Measurements from ENCODE around the gene PPP3CB.
"Not testable (repeated sequence)": the region's sequence is repeated elsewhere in the genome, so short reads cannot be mapped to it uniquely, and the experiment has no call there.

Gene PPP3CB

DNA sequence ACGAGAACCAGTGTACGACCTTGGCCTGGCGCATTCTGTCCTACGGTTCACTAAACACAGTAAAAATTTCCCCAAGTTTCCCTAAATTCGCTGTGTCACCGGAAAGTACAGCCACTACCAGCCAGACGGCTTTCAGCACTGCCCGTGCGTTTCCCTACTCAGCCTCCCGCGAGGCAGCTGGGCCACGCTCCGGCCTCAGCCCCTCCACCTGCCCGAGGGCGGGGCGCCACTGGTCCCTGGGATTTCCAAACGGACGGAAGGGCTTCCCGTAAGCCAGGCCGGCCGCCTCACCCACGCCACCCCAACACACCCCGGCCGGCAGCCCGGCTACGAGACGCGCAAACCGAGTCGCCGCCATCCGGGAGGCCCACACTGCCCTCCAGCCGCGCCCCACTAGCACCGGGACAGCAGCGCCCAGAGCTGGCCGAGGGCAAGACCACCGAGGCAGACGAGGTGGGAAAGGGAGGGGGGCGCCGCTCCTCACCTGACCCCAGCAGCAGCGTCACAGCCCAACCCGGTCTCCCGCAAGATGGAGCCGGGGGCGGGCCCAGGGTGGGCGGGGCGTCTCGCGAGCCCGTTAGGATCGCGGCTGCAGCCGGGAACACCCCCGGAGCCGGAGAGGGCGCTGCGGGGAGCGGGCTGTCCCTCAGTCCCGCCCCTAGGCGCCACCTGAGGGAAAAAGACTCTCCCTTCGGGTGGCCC lies 82.1 kb downstream of the PPP3CB start, which contains the start of gene ANXA7:
Gene ANXA7, minus strand, starts transcription at position 531 of the 702 bp plus-strand sequence. CDS start 13,202 bp downstream, outside the sequence.
- DNase-seq = peak; percentile 82 to 91 (median 88)

- DNase-seq = peak; percentile 9 to 80 (median 72)
Measured at GRCh38 chr10:73413108-73413527, 82.7 kb downstream of the PPP3CB start.

- no peak for DNase-seq
Measured at GRCh38 chr10:73410897-73411296, 84.9 kb downstream of the PPP3CB start.

DNA sequence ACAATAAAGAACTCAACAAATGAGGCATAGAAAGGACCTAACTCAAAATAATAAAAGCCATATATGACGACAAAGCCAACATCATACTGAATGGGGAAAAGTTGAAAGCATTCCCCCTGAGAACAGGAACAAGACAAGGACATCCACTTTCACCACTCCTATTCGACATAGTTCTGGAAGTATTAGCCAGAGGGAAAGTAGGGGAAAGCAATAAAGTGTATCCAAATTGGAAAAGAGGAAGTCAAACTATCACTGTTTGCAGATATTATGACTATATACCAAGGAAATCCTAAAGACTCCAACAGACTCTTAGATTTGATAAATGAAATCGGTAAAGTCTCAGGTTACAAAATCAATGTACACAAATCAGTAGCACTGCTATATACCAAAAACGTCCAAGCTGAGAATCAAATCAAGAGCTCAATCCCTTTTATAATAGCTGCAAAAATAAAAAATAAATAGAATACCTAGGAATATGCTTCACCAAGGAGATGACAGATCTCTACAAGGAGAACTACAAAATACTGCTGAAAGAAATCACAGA lies 86.8 kb downstream of the PPP3CB start:
- DNase-seq = no peak

- no peak for DNase-seq
Measured at GRCh38 chr10:73408061-73408460, 87.8 kb downstream of the PPP3CB start.

DNA sequence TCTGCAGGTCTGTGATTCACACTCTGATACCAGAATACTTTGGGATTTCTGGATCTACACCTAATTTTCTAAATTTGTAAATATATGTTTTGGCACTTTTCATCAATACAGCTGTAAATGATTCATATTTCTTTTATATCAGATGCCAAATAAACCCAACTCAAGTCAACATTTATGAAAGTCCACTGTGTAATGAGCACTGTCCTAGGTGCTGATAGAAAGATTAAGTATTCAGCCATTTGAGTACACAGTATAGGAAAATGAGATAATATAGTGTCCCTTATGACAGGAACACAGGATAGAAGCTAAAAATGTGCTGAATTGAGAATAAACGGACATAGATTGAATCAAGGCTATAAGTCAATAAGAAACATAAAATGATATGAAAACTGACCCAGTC lies 88.3 kb downstream of the PPP3CB start:
- DNase-seq = no peak

DNA sequence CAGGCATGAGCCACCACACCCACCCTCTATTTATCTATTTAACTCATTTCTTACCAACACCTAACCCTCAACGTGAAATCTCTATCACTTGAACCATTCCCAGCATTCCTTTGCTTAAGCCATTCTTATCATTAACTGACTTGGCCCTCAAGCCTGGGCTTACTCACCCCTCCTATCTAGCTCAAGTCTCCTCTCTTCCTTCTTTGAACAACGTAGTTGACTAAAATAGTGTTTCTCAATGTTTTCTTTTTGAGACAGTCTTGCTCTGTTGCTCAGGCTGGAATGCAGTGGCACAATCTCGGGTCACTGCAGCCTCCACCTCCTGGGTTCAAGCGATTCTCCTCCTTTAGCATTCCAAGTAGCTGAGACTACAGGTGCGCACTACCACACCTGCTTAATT lies 89.0 kb downstream of the PPP3CB start:
- no peak for DNase-seq

GRCh38 chr10:73405556-73405955 lies 90.3 kb downstream of the PPP3CB start:
- DNase-seq = no peak

DNA sequence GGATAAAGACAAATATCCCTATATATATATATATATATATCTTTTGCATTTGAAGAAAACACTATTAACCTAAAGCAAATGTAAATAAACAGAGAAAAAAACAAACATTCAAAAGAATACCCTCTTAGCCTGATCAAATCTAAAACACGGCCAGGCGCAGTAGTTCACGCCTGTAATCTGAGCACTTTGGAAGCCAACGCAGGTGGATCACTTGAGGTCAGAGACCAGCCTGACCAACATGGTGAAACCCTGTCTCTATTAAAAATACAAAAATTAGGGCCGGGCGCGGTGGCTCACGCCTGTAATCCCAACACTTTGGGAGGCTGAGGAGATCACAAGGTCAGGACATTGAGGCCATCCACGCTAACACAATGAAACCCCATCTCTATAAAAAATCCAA lies 91.1 kb downstream of the PPP3CB start:
- DNase-seq = no peak

DNA sequence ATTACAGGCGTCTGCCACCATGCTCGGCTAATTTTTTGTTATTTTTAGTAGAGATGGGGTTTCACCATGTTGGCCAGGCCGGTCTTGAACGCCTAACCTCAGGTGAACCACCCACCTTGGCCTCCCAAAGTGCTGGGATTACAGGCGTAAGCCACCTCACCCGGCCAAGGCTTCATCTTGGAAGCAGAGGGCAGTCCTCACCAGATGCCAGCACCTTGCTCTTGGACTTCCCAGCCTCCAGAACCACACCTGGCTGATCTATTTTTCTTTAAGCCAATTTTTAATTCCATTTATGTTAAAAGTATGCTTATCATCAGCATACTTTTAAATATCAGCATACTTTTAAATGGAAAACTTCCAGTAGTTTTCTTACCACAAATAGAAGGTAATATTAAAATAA lies 94.2 kb downstream of the PPP3CB start:
- no peak for DNase-seq

DNA sequence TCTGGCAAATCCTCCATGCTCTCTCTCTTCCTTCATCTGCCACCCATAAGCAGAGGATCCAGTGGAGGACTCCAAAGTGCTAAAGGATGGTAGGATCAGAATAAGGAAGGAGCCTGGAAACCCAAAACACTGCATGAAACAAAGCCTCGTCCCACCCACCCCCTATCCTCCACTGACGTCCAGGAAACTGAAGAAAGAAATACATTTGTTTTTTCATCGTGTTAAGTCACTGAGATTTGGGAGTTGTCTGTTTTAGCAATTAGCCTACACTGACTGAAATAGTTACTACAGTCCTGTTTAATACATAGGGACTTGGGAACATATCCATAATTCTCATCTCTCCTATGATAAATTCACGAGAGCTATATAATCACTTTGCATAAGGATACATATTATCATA lies 96.8 kb downstream of the PPP3CB start:
- no peak for DNase-seq

DNA sequence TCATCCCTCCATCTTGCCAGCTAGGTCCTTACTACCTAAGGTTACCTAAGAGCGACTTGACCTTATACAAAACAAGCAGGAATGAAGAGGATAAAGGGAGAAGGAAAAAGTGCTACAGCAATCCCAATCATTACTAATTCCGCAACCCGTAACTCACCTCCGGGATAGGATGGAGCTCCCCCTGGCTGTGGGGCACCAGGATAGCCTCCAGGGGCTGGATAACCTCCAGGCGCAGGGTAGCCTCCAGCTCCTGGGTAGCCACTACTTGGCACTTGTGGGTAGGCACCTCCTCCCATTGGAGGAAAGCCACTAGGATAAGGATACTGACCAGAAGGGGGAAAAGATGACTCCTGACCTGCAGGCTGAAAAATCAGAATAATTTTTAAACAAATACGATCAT lies 97.8 kb downstream of the PPP3CB start:
- DNase-seq = no peak

DNA sequence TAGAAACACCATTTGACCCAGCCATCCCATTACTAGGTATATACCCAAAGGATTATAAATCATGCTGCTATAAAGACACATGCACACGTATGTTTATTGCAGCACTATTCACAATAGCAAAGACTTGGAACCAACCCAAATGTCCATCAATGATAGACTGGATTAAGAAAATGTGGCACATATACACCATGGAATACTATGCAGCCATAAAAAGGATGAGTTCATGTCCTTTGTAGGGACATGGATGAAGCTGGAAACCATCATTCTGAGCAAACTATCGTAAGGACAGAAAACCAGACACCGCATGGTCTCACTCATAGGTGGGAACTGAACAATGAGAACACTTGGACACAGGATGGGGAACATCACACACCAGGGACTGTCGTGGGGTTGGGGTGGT lies 101.5 kb downstream of the PPP3CB start:
- DNase-seq = not testable (repeated sequence)

- DNase-seq = no peak
Measured at GRCh38 chr10:73388228-73388627, 107.6 kb downstream of the PPP3CB start.

DNA sequence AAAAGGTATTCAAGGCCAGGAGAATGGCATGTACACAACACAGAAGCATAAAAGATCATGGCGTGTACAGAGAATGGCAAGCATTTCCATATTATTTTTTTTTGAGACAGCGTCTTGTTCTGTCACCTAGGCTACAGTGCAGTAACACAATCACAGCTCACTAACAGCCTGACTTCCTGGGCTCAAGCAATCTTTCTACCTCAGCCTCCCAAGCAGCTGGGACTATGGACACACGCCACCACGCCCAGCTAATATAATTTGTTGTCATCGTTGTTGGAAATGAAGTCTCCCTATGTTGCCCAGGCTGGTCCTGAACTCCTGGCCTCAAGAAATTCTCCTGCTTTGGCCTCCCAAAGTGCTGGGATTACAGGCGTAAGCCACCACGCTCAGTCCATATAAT lies 109.2 kb downstream of the PPP3CB start:
- DNase-seq = no peak
